C4-2B (cell line): Measurements from ENCODE around the gene OR6C70.

Experiments
- CTCF ChIP-seq: fragments of 450-650 bp; conservative IDR thresholded peaks from 2 replicates; pipeline ENCODE4 v1.5.1; 2017; ENCODE audit warnings: mild to moderate bottlenecking
- ZFX ChIP-seq: fragments of 450-650 bp; IDR thresholded peaks from 2 replicates; pipeline ENCODE4 v1.6.1; 2017

- no peak for TF ChIP-seq CTCF
- TF ChIP-seq ZFX, result no peak
Measured at GRCh38 chr12:55495490-55495889, 25.6 kb upstream of the OR6C70 start.
